Right kidney (tissue), 9 donors: Measurements from ENCODE around the gene EPO.

Experiments used
- DNase-seq: peaks from one replicate; pipeline ENCODE4 v3.0.0-alpha.2; 2016
- long read RNA-seq, 8 donors: transcript quantifications; one replicate each; lab custom pipeline, GENCODE V29; 2026

The EPO gene
- long read RNA-seq, donor 1 = 0 reads
- long read RNA-seq, donor 2 = 0 reads
- long read RNA-seq, donor 3 = 0 reads
- long read RNA-seq, donor 4 = 0 reads
- long read RNA-seq, donor 5 = 0 reads
- long read RNA-seq, donor 6 = 0 reads
- long read RNA-seq, donor 7 = 0 reads
- long read RNA-seq, donor 8 = 0 reads

- DNase-seq = peak; percentile 42
Measured at GRCh38 chr7:100720279-100720670, at the start of gene EPO. EPO (plus strand) TSS chr7:100720468; CDS start chr7:100720981, 513 bp downstream.

- DNase-seq = no peak
Measured at GRCh38 chr7:100671353-100672327, 48.6 kb upstream of the EPO start.

GRCh38 chr7:100673302-100673941 lies 46.8 kb upstream of the EPO start, which contains the start of gene GNB2:
GNB2 (plus strand) TSS chr7:100673740; CDS start chr7:100676266, 2,526 bp downstream.
- peak; percentile 99 for DNase-seq

- peak; percentile 85 for DNase-seq
Measured at GRCh38 chr7:100673942-100674410, 46.3 kb upstream of the EPO start.

GRCh38 chr7:100674411-100675104 lies 45.7 kb upstream of the EPO start:
- DNase-seq = peak; percentile 72

GRCh38 chr7:100675105-100675451 lies 45.2 kb upstream of the EPO start:
- DNase-seq = no peak

GRCh38 chr7:100675581-100676350 lies 44.5 kb upstream of the EPO start:
- peak; percentile 68 for DNase-seq

- DNase-seq = no peak
Measured at GRCh38 chr7:100676501-100677306, 43.6 kb upstream of the EPO start.

GRCh38 chr7:100677308-100678267 lies 42.7 kb upstream of the EPO start:
- no peak for DNase-seq

GRCh38 chr7:100678291-100678984 lies 41.8 kb upstream of the EPO start:
- no peak for DNase-seq

- DNase-seq = no peak
Measured at GRCh38 chr7:100679129-100679926, 40.9 kb upstream of the EPO start.

- no peak for DNase-seq
Measured at GRCh38 chr7:100679927-100680575, 40.2 kb upstream of the EPO start.

- peak; percentile 12 for DNase-seq
Measured at GRCh38 chr7:100680576-100681271, 39.5 kb upstream of the EPO start.

- no peak for DNase-seq
Measured at GRCh38 chr7:100681491-100682227, 38.6 kb upstream of the EPO start.

GRCh38 chr7:100682228-100682741 lies 38.0 kb upstream of the EPO start:
- DNase-seq = no peak
